Activated CD8-positive, alpha-beta T cell treated with anti-CD3 and anti-CD28 coated beads for 36 hours (primary cell): ENCODE results near the gene LLGL2. TPM values are rescaled to one million over a fixed set of nuclear protein-coding genes. Genes with fewer than 3 reads are reported as not detected.

ENCODE experiments used
- ATAC-seq: fragments of 200-7000 bp; cut with Tn5 transposase; one replicate; pipeline ENCODE4 v1.10.0; 2021; ENCODE audit warnings: mild to moderate bottlenecking, moderate library complexity
- CTCF ChIA-PET: fragments of 350-600 bp; sonication (Branson Sonifier 250); formaldehyde crosslinking; loops from one replicate; lab custom pipeline; 2021; ENCODE audit warnings: antibody characterized with exemption; lab: Charles Lee
- POLR2A ChIA-PET: fragments of 350-600 bp; sonication (Branson Sonifier 250); formaldehyde crosslinking; loops from one replicate; lab custom pipeline; 2021; ENCODE audit warnings: antibody characterized with exemption; lab: Charles Lee
- DNase-seq: peaks from one replicate; pipeline ENCODE4 v3.0.0-alpha.2; 2020
- H3K27ac Mint-ChIP-seq: one replicate; pipeline ENCODE4 v1.8.0; 2021; ENCODE audit warnings: mild to moderate bottlenecking, mixed read lengths
- H3K27me3 Mint-ChIP-seq: one replicate; pipeline ENCODE4 v1.8.0; 2021; ENCODE audit warnings: mixed read lengths
- H3K36me3 Mint-ChIP-seq: one replicate; pipeline ENCODE4 v1.8.0; 2021; ENCODE audit warnings: low read depth, mixed read lengths
- H3K4me1 Mint-ChIP-seq: one replicate; pipeline ENCODE4 v1.8.0; 2021; ENCODE audit warnings: low read depth, mixed read lengths
- H3K4me3 Mint-ChIP-seq: one replicate; pipeline ENCODE4 v1.8.0; 2021; ENCODE audit warnings: mild to moderate bottlenecking, moderate library complexity, mixed read lengths
- H3K9me3 Mint-ChIP-seq: one replicate; pipeline ENCODE4 v1.8.0; 2021; ENCODE audit warnings: mixed read lengths
- intact Hi-C: fragments of 100-400 bp; cut with micrococcal nuclease; formaldehyde crosslinking; loops from one replicate; pipeline ENCODE4 v1.10.0; 2022
- total RNA-seq, 2 experiments: library from RNA; stranded (reverse); gene quantifications; one replicate each; pipeline ENCODE4 v1.2.3, GENCODE V29; 2021
- TF ChIP-seq, protein P1 (sequence below): fragments of 200-600 bp; IDR thresholded peaks from one replicate; pipeline ENCODE4 v1.8.0; 2022; ENCODE audit warnings: antibody characterized with exemption, mild to moderate bottlenecking

Gene LLGL2
- total RNA-seq, 2 experiments from 2014 or later: 7.2 to 7.4 TPM

GRCh38 chr17:75501378-75502071, 24.0 kb upstream of the LLGL2 start:
- POLR2A ChIA-PET: no interaction called here
- CTCF ChIA-PET: no interaction called here
- no peak overlapping the region for H3K27ac Mint-ChIP-seq
- H3K4me3 Mint-ChIP-seq: no peak overlapping the region
- TF ChIP-seq, protein P1, sequence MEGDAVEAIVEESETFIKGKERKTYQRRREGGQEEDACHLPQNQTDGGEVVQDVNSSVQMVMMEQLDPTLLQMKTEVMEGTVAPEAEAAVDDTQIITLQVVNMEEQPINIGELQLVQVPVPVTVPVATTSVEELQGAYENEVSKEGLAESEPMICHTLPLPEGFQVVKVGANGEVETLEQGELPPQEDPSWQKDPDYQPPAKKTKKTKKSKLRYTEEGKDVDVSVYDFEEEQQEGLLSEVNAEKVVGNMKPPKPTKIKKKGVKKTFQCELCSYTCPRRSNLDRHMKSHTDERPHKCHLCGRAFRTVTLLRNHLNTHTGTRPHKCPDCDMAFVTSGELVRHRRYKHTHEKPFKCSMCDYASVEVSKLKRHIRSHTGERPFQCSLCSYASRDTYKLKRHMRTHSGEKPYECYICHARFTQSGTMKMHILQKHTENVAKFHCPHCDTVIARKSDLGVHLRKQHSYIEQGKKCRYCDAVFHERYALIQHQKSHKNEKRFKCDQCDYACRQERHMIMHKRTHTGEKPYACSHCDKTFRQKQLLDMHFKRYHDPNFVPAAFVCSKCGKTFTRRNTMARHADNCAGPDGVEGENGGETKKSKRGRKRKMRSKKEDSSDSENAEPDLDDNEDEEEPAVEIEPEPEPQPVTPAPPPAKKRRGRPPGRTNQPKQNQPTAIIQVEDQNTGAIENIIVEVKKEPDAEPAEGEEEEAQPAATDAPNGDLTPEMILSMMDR: no peak
- no peaks in the 10 kb centered on the region for H3K27me3 Mint-ChIP-seq
- no peak for DNase-seq
- H3K36me3 Mint-ChIP-seq: peaks cover 4% of the 10 kb centered on the region
- intact Hi-C loops: no loop called here
- no peak for ATAC-seq
- H3K9me3 Mint-ChIP-seq: no peaks in the 10 kb centered on the region
- H3K4me1 Mint-ChIP-seq: peaks cover 5% of the 10 kb centered on the region

DNA sequence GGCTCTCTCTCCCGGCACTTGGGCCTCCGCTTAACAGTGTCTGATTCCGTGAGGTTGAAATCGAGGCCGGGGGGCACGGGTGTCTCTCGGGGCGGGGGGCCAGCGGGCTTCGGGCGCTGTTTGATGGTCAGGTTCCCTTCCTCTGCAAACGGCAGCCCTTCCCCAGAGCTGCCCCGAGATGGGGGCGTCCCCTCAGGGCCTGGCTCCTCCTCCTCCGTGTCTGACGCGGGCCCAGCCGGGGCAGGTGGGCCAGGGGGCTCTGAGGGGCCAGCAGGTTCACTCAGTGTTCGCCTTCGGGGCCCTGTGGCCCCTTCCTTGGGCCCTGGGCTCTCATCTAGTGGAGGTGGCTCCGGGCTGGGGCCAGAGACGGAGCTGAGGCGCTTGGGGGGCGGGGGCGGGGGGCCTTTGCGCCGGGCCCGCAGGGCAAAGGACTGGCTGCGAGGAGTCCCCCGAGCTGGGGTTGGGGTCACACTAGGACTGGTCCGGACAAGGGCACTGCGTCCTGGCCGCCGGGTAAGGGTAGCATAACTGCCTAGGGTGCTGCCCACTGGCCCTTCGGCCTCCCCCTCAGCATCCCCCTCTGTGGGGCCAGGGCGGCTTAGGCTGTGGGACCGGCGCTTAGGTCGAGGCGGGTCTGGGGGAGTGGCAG, 23.3 kb upstream of the LLGL2 start:
- ATAC-seq (no peak), DNase-seq (no peak)
- Mint-ChIP-seq H3K27ac (no peak overlapping the region), H3K9me3 (no peaks in the 10 kb centered on the region), H3K4me3 (no peak overlapping the region), H3K36me3 (peaks cover 4% of the 10 kb centered on the region), H3K27me3 (no peaks in the 10 kb centered on the region), H3K4me1 (peaks cover 5% of the 10 kb centered on the region)
- CTCF ChIA-PET: interaction anchor here (0.9 kb wide), 1 partner anchor 75 kb away, joined by 4 read pairs; no protein-coding TSS in a partner anchor
- TF ChIP-seq, protein P1: no peak
- intact Hi-C loops: no loop called here
- POLR2A ChIA-PET: no interaction called here

GRCh38 chr17:75502721-75503329, 22.7 kb upstream of the LLGL2 start:
- POLR2A ChIA-PET: interaction anchor here (1.4 kb wide), 1 partner anchor 14 kb away, joined by 4 read pairs; the partner anchor contains the start of gene TSEN54
- Mint-ChIP-seq H3K9me3 (no peaks in the 10 kb centered on the region), H3K36me3 (peaks cover 4% of the 10 kb centered on the region), H3K4me3 (no peak overlapping the region), H3K4me1 (peaks cover 3% of the 10 kb centered on the region), H3K27ac (no peak overlapping the region), H3K27me3 (no peaks in the 10 kb centered on the region)
- DNase-seq (no peak), ATAC-seq (no peak)
- CTCF ChIA-PET: interaction anchor here (0.6 to 1.3 kb wide), 5 partner anchors 14 to 76 kb away, joined by 3 to 4 read pairs (median 3); partner anchors contain the start of gene TSEN54
- intact Hi-C loops: no loop called here
- TF ChIP-seq, protein P1: no peak

GRCh38 chr17:75503337-75503950, 22.1 kb upstream of the LLGL2 start:
- intact Hi-C loops: no loop called here
- H3K4me1 Mint-ChIP-seq: no peaks in the 10 kb centered on the region
- TF ChIP-seq, protein P1: no peak
- POLR2A ChIA-PET: interaction anchor here (1.4 kb wide), 1 partner anchor 13 kb away, joined by 4 read pairs; the partner anchor contains the start of gene TSEN54
- CTCF ChIA-PET: interaction anchor here (0.6 to 2.0 kb wide), 8 partner anchors 13 to 130 kb away, joined by 3 to 4 read pairs (median 3); partner anchors contain the start of genes SMIM5 and TSEN54
- ATAC-seq: no peak
- H3K9me3 Mint-ChIP-seq: no peaks in the 10 kb centered on the region
- no peak overlapping the region for H3K27ac Mint-ChIP-seq
- H3K36me3 Mint-ChIP-seq: peaks cover 4% of the 10 kb centered on the region
- DNase-seq: no peak
- H3K27me3 Mint-ChIP-seq: no peaks in the 10 kb centered on the region
- H3K4me3 Mint-ChIP-seq: no peak overlapping the region
